Measurements from ENCODE around the gene IFNLR1. TPM values are rescaled to one million over a fixed set of nuclear protein-coding genes. Genes with fewer than 3 reads are reported as not detected.
A peak's percentile ranks its signal among the peaks of the same experiment; 100 is the strongest.

The IFNLR1 gene
- total and polyA plus RNA-seq, 9 of the 15 experiments (the other 6 are each of a cell fraction or from before 2014, with no cell fraction given), result not detected

- 0 out of 2 replicates have a peak, but pooled peaks have one; percentile 10 for TF ChIP-seq ATF3 (IDR thresholded peaks at IDR 0.05)
- TF ChIP-seq ATF3 (CRISPR knock-in tag; conservative IDR thresholded peaks at IDR 0.05), result no peak; the same call in 1 of the 2 replicates
- no peak for TF ChIP-seq CREBBP (IDR thresholded peaks at IDR 0.05; ENCODE audit: low read depth, low read length)
- no peak for TF ChIP-seq OTX1 (CRISPR knock-in tag; IDR thresholded peaks at IDR 0.05)
- TF ChIP-seq RBM34 (IDR thresholded peaks at IDR 0.05; ENCODE audit: borderline replicate concordance, insufficient read depth, low read length), result no peak
- no peak for TF ChIP-seq SLC30A9 (CRISPR knock-in tag; IDR thresholded peaks at IDR 0.05)
- no peak for TF ChIP-seq NFE2 (IDR thresholded peaks at IDR 0.05; ENCODE audit: low read depth)
- TF ChIP-seq SMARCA5 (IDR thresholded peaks at IDR 0.05), result no peak
- TF ChIP-seq ZEB2 (IDR thresholded peaks at IDR 0.05), result peak; percentile 29; the same call in 1 of the 2 replicates
- no peak for TF ChIP-seq ATF1 (CRISPR knock-in tag; IDR thresholded peaks at IDR 0.05)
- TF ChIP-seq ATF1 (tag; IDR thresholded peaks at IDR 0.05), result no peak
- TF ChIP-seq, protein P1, sequence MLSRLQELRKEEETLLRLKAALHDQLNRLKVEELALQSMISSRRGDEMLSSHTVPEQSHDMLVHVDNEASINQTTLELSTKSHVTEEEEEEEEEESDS (CRISPR knock-in tag; IDR thresholded peaks at IDR 0.05), result no peak
- peak; percentile 38; the same call in 1 of the 2 replicates for TF ChIP-seq CREM (IDR thresholded peaks at IDR 0.05; ENCODE audit: low read depth)
- TF ChIP-seq NRF1 (conservative IDR thresholded peaks at IDR 0.05 in 1 of 2, IDR thresholded peaks at IDR 0.05 in 1 of 2), result peak; percentile 7 to 32; a peak in 1 of 4 replicates
- TF ChIP-seq ZBTB26 (CRISPR knock-in tag; IDR thresholded peaks at IDR 0.05), result no peak
- TF ChIP-seq SP1 (CRISPR knock-in tag; IDR thresholded peaks at IDR 0.05), result peak; percentile 29; the same call in 1 of the 2 replicates
- TF ChIP-seq HNRNPH1 (optimal IDR thresholded peaks at IDR 0.05; ENCODE audit: low read depth, low read length), result no peak
- no peak for TF ChIP-seq ZNF830 (CRISPR knock-in tag; IDR thresholded peaks at IDR 0.05)
- TF ChIP-seq XRCC5 (IDR thresholded peaks at IDR 0.05; ENCODE audit: low read depth, low read length), result 0 out of 2 replicates have a peak, but pooled peaks have one; percentile 33
- no peak for TF ChIP-seq MCM3 (IDR thresholded peaks at IDR 0.05)
- TF ChIP-seq RBM14 (IDR thresholded peaks at IDR 0.05; ENCODE audit: borderline replicate concordance, insufficient read depth, low read depth, low read length), result no peak
- peak; percentile 68; the same call in 1 of the 2 replicates for TF ChIP-seq CTBP1 (IDR thresholded peaks at IDR 0.05; ENCODE audit: borderline replicate concordance)
- TF ChIP-seq ATF6 (CRISPR knock-in tag; IDR thresholded peaks at IDR 0.05), result 0 out of 2 replicates have a peak, but pooled peaks have one; percentile 8
- TF ChIP-seq FOXM1 (IDR thresholded peaks at IDR 0.05; ENCODE audit: low read depth), result no peak
- TF ChIP-seq FOXM1 (CRISPR knock-in tag; IDR thresholded peaks at IDR 0.05; ENCODE audit: low read depth), result 0 out of 2 replicates have a peak, but pooled peaks have one; percentile 52
- no peak for TF ChIP-seq PRMT5 (CRISPR knock-in tag; IDR thresholded peaks at IDR 0.05)
- TF ChIP-seq CCAR2 (IDR thresholded peaks at IDR 0.05; ENCODE audit: low read depth, low read length), result no peak
Observed at GRCh38 chr1:24150234-24151174, 36.6 kb downstream of the IFNLR1 start (continued).

Measured in K562 (cell line).